NCI-H1930 (cell line): ENCODE data around the gene RAD21L1.

Experiments
- DNase-seq, 2 experiments: peaks; one replicate each; lab custom pipeline; 2025; lab: John Stamatoyannopoulos, UW

Gene RAD21L1

GRCh38 chr20:1225783-1226654 lies at the start of gene RAD21L1:
Gene RAD21L1, plus strand, starts transcription at chr20:1226044. Its CDS starts 2,410 bp downstream, at chr20:1228454.
- peak in 1 of 2 experiments; percentile 50 for DNase-seq

DNA sequence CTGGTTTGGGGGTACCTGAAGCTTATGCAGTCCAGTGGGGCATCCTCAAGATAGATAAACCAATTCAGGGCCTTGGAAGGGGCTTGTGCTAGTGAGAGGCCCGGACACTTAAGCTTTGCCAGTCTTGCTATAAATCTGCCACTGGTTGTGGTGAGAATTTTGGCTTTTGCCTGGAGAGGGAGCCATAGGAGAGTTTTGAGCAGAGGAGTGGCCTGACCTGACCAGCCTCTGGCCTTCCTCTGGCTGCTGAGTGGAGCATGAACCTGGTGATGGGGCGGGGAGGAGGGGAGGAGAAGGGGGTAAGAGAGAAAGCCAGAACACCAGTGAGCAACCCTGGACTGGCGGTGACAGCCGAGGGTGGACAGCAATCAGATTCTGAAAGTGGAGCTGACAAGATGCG lies 48.2 kb upstream of the RAD21L1 start:
- no peak for DNase-seq

- no peak for DNase-seq
Measured at GRCh38 chr20:1178103-1178502, 47.7 kb upstream of the RAD21L1 start.

DNA sequence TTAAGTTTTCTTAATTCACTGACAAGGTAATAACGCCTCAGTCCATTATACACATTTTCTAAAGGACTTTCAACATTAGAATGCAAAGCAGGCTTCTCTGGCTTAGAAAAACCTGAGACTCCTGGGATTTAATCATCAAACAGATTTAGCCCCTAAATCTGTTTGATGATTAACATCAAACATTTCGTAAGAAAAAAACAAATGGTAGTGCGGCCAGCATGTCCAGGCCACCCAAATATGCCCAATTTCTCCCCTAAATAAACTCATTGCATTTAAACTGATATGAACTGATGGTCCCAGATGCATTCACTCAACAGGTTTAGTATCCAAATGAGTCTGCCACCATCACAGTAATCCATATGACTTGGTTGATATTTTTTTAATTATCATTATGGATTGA lies 47.2 kb upstream of the RAD21L1 start:
- no peak for DNase-seq

DNA sequence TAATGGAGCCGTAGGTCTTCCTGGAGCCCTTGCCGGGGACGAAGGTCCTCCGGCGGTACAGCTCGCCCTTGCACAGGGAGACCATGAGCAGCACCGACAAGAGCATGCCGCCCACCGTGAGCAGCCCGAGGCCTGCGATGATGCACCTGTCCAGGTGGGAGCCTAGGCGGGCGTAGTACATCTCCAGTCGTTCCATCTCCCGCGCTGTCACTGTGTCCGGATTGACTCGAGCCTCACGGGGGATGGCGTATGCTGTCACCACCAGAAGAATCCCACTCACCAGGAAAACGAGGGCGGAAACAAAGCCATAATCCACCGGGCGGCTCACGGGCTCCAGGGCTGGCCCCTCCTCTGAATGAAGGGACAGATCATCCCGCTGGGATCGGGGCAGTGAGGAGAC lies 44.9 kb upstream of the RAD21L1 start:
- DNase-seq, result no peak

GRCh38 chr20:1182106-1182505 lies 43.7 kb upstream of the RAD21L1 start:
- DNase-seq, result no peak

GRCh38 chr20:1183153-1183552 lies 42.7 kb upstream of the RAD21L1 start:
- no peak for DNase-seq

DNA sequence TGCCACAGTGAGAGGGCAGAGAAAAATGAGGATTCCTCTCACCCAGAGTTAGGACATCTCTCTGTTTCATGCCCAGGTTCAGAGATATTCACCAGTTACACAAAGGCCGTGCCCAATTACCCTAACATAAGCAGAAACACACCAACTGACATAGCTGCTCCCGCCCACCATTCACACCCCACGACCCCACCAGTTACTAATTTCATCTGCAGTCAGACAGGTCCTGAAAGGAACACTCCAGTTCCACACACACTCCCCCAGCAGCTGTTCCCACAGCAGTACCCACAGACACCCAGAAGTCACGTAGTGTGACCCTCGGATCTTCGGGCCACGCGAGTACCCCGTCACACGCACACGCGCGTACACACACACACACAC lies 41.6 kb upstream of the RAD21L1 start:
- no peak for DNase-seq

DNA sequence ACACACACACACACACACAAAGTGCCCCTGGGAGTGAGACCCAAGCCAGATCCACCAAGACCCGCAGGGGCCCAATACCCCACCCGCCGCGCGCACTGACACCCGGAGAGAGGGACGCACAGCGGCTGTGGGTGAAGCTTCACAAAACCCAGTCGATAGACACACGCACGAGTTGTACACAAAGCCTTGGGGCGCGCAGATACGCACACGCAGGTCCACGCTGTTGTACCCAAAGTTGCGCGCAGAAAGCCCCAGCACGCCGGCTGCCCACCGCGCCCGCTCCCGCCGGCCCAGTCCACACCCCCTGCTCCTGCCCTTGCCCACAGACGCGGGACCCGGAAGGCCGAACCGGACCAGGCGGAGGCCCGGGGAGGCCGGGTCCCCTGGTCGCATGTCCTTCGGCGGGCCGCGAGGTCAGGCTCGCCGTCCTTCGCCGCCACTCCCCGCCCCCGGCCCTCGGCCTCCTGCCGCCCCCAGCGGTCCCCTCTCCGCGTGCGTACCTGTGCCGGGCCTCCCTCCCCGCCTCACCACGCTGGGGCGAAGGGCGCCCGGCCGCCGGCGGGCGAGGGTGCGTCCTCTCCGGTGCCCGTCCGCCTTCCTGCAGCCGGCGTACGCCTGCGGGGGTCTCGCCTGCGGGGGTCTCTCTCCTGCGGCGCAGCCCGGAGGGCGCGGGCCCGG lies 41.1 kb upstream of the RAD21L1 start, which contains the start of gene TMEM74B:
TMEM74B (minus strand) TSS at position 344 of the 678 bp plus-strand sequence. CDS start 1,180 bp downstream, outside the sequence.
- DNase-seq, result no peak

- peak in 1 of 2 experiments; percentile 6 for DNase-seq
Measured at GRCh38 chr20:1185316-1185741, 40.5 kb upstream of the RAD21L1 start.

GRCh38 chr20:1185790-1186334 lies 40.0 kb upstream of the RAD21L1 start:
- peak; percentile 25 to 62 for DNase-seq

GRCh38 chr20:1186367-1186991 lies 39.4 kb upstream of the RAD21L1 start:
- no peak for DNase-seq

DNA sequence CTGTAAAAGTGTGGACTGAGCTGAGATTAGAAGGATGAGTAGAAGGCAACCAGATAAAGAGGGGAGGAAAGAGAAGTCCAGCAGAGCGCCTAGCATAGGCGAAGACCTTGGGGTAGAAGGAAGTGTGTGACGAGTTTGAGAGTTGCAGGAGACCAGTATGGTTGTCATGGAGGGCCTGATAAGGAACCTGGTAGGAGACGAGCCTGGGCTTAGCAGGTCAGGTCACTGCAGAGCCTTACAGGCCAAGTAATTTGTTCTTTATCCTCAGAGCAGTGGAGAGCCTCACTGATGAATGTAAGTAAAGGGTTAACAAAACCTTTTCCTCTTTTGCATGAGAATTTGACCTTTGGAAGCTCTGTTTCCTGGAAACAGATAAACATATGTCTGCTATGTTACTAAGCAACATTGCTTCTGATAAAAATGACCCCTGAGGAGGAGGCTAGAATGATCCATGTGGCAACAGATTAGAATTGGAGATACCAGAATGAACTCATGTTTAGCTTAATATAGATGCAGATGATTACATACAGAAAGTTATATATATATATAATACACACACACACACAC lies 38.2 kb upstream of the RAD21L1 start:
- no peak for DNase-seq

- DNase-seq, result no peak
Measured at GRCh38 chr20:1188347-1188746, 37.5 kb upstream of the RAD21L1 start.

GRCh38 chr20:1189827-1190226 lies 36.0 kb upstream of the RAD21L1 start:
- no peak for DNase-seq

- no peak for DNase-seq
Measured at GRCh38 chr20:1190847-1191246, 35.0 kb upstream of the RAD21L1 start.

- no peak for DNase-seq
Measured at GRCh38 chr20:1191299-1191698, 34.5 kb upstream of the RAD21L1 start.

- DNase-seq, result no peak
Measured at GRCh38 chr20:1195226-1195625, 30.6 kb upstream of the RAD21L1 start.

DNA sequence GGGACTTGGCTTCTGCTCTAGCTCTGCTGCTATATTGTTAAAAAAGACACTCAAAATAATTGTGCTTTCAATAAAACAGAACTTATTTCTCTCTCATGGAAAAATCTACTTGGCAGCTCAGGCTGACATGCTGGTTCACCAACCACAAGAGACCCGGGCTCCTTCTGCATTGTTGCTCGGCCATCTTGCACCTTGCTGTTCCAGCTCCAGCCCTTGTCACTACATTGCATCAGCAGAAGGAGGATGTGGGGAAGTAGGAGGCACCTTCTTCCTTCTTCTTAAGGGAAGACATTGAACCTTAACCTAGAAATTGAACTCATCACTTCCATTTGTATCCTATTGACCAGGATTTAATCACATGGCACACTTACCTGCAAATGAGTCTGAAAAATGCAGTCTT lies 29.2 kb upstream of the RAD21L1 start:
- no peak for DNase-seq

- DNase-seq, result no peak
Measured at GRCh38 chr20:1197801-1198200, 28.0 kb upstream of the RAD21L1 start.

DNA sequence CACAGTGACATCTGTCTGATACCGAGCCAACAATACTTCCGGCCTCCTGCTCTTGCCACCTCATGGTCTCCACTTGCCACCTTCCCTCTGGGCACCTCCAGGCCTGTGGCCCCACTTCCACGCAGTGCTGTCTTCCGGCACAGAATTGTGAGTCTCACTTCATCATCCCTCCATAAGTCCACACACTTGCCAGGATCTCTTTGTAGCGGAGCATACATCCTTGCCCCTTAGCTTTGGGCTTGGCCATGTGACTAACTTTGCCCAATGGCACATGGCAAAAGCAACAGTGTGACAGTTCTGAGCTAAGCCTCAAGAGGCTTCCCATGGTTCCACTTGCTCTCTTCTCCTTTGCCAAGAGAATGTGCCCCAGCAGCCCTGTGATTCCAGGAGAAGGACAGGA lies 27.1 kb upstream of the RAD21L1 start:
- DNase-seq, result no peak
